TTC549 (cell line): Measurements from ENCODE around the gene SLC7A14.

Experiments used
- FAIRE-seq: peaks from 2 replicates; lab custom pipeline; 2012; peaks lifted over from hg19 to GRCh38; lab: Jason Lieb, UNC

The SLC7A14 gene

DNA sequence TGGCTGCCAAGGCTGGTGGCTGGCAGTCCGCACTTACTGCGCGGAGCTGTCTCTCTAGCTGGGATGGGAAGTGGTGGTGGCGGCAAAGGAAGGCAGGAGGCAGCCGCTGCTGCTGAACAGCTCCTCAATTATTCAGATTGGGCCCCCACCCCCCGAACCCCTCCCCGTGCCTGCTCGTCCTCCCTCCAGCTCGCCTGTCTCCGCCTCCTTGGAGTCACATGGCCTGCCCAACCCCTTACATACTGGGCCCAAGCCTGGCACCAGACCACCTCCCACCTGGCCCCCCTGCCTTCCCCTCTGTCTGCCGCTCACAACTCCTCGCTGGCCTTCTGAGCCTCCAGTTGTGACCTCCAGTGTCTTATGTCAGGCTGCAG lies at the start of gene SLC7A14:
TSS of gene SLC7A14 (minus strand) at position 139 of the 374 bp plus-strand sequence. CDS start 59,139 bp downstream, outside the sequence.
- FAIRE-seq, result no peak

DNA sequence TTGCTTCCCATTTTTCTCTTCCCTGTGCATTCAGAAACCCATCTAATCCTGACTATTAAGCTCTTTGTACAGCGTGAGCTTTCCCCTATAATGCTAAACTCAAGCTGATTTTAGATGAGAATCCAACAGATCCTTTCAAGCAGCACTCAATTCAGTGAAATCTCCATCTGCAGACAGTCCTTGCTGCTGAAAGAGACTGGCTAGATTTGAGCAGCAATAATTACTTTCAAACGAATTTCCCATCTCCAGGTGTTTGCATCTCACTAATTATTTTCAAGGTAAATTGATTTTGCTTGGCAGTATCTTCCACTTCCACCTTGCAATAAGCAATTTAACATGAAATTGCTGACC lies 49.5 kb upstream of the SLC7A14 start:
- no peak for FAIRE-seq

DNA sequence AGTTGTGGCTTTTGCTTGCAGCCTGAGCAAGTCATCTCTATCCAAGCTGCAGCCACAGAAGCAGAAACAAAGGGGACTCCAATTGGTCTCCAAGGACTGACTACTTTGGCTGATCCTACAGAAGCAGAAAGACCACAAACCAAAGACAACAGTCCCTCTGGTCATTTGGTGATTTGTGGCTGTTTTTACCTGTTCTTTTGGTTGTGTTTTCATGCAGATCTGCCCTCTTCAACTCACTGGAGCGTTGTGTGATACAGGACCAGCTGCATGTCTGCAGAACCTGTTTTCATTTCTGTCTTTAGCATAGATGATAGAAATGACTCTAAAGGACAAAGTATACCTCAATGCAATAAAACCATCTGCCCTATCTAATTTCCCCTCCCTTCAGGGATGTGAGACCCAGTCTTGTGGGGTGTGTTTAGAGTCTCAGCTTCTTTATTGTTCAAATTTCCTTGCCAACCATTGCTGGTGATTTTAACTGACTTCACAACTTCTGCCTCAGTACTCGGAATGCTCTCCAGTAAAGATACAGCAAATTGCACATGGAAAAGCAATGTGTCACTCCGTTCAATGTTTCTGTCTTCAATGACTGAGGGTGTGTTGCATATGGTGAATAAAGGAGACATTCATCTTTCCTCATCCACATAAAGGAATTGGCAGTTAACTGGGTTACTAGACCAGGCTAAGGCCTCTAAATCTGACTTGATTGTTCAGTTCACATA lies 48.9 kb upstream of the SLC7A14 start:
- FAIRE-seq, result no peak

DNA sequence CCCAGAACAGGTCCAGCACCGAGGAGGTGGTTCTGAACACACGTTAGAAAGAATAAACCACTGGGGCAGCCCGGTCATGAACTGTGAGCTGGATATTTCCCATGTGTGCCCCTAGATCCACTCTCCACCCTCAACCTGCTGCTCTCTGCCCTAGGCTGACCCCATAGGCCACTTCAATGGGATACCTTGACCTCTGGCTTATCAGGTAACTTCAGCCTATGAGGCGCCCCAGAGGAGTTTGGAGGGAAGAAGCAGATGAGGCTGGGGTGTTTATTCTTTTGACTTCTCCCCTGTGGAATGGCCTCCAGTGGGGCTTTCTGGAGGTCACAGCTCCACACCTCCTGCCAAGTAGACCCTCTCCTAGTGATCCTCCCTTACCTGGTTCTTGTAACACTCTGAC lies 47.7 kb upstream of the SLC7A14 start:
- no peak for FAIRE-seq

DNA sequence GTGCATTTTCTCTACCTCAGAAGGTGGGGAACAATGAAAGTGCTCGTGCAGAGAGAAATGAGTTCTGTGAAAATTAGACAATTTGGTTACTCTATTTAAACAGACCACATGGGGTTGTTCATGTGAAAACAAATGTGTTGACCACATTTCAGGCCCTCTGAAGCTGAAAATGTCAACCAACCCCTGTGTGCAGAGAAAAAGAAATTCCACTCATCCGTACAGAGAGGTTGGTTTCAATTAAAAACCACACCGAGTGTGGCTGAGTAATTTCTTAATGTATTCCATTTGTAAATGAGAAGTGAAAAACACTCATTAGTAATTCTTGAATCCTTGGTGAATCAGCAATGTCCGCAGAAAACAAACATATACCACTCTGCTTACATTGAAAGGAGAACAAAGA lies 46.9 kb upstream of the SLC7A14 start:
- no peak for FAIRE-seq

DNA sequence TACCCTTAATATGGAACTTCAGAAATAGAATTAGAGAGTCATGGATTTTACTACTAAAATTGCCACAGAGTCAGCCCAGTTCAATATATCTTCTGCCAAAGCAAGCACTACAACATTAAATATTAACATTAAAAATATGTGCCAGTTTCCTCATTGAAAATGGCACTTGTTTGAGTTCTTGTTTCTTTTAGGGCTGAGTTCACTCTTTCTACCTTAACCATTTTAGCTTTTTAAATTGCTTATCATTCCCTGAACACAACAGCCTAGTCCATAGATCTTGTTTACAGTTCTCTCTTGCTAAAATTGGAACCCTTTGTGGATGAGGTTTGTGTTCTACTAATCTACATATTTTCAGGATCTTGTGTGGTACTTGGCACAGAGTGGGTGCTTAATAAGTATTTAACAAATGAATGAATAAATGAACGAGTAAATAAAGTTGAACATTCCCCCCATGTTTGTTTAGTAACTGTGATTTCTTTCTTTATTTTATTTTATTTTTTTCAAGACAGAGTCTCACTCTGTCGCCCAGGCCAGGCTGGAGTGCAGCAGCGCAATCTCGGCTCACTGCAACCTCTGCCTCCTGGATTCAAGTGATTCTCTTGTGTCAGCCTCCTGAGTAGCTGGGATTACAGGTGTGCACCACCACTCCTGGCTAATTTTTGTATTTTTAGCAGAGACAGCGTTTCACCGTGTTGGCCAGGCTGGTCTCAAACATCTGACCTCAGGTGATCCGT lies 46.0 kb upstream of the SLC7A14 start:
- no peak for FAIRE-seq

DNA sequence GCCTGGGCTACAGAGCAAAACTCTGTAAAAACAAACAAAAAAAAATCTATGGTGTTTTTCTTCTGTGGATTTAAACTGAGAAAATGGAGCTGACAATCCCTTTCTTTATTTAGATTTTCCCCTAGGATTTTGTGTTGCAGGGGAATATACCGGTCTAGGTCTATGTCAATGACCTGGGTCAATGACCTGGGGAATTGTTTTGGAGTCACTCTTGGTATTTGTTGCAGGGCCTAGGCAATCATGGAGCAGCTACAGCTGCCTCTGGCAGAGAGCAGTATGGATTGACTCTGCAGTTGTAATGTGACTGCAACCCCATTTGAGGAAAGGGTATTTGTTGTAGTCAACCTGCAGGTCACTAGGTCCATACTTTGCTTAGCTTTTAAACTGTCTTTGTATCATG lies 37.6 kb upstream of the SLC7A14 start:
- no peak for FAIRE-seq

DNA sequence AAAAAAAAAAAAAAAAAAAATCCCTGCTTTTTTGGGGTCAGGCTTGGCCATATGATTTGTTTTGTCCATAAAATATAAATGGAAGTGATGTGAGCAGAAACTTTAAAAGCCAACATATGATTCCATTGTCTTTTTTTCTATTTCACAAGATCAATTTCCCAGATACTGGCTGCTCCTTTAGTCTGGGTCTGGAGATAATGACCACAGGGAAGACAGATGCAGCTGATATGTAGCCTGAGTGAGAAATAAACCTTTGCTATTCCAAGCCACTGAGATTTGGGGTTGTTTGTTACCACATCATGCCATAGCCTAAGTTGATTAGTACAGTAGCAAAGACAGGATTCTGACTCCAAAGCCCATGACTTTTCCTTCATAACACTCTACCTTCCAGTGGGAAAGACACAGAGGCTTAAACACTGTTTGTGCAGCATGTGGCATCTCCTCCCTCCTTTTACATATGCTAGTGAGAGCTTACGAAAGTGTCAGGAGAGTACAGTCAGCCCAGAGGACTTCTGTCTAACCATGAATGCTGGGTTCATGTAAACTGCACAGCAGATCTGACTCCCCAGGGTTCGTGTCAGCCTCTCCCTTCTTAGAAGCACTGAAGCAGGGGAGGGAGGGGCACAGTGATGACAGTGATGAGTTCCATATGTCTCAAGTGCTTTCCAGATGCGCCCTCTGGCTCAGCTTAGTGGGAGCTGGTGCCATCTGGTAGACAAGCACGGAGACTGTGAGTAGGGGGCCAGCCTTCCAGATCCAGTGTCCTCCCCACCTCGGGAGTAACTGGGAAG lies 36.7 kb upstream of the SLC7A14 start:
- no peak for FAIRE-seq

DNA sequence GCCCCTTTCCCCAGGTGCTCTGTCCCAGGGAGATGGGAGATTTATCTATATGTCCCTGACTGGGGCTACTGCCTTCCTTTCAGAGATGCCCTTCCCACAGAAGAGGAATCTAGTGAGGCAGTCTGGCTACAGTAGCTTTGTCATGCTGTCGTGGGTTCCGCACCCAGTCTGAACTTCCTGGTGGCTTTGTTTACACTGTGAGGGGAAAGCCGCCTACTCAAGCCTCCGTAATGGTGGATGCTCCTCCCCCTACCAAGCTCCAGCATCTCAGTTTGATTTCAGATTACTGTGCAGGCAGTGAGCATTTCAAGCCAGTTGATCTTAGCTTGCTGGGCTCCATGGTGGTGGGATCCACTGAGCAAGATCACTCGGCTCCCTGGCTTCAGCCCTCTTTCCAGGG lies 35.4 kb upstream of the SLC7A14 start:
- FAIRE-seq, result no peak

DNA sequence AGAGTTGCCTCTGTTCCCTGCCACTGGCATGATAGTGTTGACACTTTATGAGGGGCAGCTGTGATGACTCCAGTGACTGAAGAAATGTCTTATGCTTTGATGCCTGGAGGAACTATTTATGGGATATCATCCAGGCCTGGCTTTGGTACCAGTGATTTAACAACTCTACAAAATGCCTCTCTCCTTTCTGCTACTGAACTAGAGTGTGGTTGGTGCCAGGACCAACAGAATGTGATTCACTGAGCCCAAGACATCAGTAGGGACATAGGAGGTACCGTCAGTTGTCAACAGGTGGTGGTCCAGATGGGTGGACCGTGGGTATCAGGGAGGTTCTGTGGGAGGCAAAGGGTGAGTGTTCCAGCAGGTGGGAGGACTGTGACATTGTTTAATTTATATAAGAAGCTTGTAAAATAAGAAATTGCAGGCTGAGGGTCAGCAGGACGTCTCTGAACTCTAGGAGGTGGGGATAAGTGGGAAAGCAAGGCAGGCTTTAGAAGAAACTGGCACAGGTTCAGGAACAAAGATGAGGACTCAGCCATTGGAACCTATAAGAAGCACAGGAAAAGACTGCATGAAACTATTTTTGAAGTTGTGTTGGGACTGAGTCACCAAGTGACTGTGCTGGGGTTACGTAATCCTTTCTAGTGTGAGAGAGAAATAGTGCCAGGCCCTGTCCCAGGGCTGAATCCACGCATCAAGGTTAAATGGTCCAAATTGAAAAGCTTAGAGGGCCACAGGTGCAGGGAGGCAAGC lies 28.5 kb upstream of the SLC7A14 start:
- FAIRE-seq, result no peak

DNA sequence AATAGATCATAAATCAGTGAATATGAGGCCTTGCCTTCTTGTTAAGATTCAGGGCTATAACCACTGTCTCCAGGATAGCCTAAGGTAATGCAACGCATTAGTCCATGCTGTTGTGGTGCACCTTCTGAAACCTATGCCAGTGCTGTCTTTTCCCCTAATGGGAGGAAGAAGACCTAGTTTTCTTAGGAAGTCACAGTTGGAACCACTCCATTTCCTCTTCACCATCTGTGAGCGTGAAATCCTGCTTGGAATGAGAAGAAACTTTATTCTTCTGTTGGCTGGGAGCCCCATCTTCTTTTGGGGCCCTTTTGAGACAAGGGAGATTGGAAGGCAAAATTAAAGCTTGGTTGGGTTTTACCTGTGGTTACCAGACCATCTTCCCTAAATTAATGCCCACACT lies 25.9 kb upstream of the SLC7A14 start:
- no peak for FAIRE-seq

DNA sequence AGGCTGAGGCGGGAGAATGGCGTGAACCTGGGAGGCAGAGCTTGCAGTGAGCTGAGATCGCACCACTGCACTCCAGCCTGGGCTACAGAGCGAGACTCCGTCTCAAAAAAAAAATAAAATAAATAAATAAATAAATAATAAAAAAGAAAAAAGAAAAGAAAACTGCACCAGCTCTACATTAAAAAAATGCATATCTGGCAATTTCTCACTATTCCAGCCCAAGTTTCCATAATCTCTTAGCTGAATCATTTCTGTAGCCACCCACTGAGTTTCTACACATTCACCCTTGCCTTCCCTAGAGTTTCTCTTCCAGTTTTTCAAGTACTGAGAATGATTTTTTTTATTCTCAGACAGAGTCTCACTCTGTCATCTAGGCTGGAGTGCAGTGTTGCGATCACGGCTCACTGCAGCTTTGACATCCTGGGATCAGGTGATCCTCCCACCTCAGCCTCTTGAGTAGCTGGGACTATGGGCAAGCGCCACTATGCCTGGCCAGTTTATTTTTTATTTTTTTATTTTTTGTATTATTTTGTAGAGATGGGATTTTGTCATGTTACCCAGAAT lies 24.5 kb upstream of the SLC7A14 start:
- FAIRE-seq, result no peak

DNA sequence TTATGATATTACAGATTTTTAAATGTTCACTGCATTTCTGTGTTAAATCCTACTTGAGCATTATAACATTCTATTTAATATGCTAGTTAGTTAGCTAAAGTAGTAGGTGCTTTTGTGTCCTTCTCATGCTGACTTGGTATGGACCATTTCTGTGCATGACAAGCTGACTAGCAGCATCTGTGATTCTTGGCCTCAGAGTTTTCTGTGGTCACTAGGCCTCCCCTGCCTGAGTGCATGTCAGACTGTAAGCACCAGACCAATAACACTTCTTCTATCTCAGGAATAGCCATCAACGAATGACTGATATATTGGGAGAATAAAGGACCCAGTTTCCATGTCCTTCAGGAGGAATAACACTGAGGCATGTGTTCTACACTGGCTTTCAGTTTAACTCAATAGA lies 22.6 kb upstream of the SLC7A14 start:
- FAIRE-seq, result no peak

DNA sequence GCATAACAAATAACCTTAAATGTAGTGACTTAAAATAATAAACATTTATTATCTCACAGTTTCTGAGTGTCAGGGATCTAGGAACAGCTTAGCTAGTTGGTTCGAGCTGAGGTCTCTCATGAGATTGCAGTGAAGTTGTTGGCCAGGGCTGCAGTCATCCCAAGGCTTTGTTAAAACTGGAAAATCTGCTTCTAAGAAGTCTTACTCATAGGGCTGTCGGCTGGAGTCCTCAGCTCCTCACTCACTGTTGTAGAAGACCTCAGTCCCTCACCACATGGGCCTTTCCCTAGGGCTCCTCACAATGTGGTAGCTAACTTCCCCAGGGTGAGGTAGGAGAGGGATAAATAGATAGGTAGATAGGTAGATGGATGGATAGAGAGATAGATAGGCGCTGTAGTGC lies 20.8 kb upstream of the SLC7A14 start:
- no peak for FAIRE-seq

DNA sequence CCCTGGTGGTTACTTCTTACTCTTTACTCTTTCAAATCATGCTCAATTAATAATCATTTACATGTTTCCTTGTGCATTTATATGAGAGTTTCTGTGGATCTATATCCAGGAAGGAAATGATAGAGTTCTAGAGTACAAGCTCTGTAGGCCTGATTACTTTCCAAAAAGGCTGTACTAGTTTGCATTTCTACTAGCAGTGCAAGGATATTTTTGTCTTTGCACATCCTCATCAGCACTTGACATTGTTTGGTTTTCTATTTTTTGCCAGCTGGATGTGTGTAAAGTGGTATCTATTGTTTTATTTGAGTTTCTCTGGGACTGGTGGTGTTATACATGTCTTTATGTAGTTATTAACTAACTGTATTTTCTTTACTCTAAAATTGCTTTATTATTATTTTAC lies 19.6 kb upstream of the SLC7A14 start:
- FAIRE-seq, result no peak

DNA sequence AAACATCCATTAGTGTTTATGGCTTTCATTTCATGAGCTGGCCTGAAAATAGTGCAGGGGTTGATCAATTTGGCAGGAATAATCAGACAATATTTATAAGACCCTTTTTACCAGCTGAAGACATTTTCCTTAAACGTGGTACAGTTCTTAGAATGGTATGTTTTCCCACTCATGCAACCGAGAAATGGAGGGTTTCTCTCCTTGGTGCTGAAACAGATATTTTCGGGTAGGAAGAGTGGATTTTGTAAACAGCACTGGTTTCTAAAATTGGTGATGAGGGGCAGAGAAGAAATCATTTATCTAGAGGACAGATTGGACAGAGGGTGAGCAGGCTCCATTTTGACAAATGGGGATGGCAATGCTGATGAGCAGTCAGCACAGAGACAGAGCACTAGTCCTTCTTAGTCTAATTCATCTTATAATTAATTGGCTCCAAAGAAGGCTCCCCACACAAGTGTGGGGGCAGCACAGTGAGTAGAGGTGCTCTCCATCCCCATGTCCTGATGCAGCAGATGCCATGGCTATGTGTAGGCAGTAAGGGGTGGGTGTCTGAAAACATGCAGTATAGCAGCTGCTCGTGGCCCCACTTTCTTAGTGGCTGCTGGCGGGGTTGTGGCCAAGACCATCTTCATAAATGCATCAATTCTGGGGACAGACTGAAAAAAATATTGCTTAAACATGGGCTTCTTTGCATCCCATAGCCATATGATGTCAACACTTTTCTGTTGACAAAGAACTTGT lies 18.1 kb upstream of the SLC7A14 start:
- no peak for FAIRE-seq

DNA sequence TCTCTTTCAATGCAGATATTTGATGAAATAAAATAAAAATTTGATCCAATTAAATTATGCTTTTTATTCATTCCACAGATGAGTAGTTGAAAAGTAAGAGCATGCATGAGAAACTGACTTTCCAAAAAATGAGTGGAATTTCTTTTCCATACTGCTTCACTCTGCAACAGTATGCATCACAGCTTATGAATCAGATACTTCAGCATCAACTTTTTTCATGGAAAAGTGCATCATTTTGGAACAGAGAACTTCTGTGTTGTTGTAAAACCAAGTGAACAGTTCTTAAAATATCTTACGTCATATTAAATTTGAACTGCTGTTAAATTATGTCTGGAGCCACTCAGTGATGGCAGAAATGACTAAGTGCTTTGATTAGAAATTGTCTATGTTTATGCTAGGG lies 16.7 kb upstream of the SLC7A14 start:
- no peak for FAIRE-seq

DNA sequence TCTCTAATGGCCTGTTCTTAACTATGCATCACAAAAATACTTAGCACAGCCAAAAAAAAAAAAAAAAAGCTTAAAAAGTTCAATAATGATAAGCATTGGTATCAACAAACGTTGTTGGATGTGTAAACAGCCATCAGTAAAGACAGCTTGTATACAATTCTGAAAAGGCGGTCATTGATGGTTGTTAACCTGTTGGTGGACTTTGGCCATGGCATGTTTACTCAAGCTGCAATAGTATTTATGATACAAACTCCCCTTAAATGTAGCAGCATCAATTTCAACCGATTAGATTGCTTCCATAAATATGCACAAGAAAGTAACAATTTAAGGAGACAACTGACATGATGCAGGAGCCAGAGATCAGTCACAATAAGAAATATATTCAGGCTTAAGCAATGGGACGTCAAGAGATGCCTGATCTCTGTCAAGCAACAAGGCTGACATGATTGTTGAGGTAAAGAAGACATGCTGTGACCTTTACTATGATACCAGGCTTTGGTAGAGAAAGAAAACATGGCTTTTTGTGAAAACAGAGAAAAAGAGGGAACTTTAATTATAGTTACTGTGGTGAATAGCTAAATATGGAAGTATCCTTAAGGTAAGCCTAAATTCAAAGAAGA lies 14.2 kb upstream of the SLC7A14 start:
- no peak for FAIRE-seq

DNA sequence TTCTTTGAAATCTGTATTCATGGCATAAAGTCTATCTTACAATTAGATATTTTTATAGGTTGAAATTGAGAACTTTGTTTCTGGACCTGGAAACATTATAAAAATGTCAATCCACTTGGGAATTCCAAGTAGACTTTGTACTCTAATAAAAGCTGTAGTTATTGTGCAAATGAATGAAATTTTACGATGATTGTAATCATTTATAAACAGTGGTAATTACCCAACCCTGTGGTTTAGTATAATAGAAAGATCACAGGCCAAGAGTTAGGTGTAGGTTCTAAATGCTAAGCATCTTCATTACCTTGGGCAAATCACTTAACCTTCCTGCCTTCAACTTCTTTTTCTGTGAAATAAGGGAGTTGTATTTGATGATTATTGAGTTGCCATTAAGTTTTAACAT lies 13.2 kb upstream of the SLC7A14 start:
- no peak for FAIRE-seq

DNA sequence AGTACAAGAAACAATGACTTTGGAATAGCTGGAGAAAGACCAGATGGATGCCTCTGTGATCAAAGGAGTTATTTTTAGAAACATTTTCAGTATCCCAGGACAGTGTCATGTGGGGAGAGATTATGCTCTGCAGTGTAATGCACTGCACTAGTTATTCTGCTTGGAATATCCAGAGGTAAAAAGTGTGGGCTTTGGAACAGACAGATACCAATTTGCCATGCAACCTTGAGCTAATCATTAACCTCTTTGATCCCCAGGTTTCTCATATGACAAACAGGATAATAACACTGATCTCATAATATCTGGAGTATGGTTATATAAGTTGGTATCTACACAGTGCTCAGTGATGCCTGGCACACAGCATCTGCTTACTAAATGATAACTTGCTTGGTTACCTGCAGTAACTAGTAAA lies 12.2 kb upstream of the SLC7A14 start:
- FAIRE-seq, result no peak

DNA sequence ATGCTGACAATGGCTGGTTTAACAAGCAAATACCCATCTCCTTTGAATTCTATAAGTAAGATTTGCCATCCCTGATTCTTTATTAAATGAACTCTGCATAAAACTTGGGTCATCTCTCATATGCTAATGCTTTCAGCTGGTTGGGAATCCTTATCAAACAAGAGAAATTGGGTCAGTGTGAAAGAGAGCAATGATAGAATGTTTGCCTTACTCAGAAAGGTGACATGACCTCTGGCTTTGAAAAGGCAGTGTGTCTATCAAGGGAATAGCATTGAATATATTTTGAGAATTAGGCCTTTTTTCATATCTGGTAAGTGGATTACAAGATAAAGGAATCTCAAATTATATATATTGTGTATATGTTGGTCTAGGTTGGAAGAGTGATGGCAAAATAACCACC lies 8.7 kb upstream of the SLC7A14 start:
- no peak for FAIRE-seq
